ENCODE measurements around the gene PDCD1LG2.

DNA sequence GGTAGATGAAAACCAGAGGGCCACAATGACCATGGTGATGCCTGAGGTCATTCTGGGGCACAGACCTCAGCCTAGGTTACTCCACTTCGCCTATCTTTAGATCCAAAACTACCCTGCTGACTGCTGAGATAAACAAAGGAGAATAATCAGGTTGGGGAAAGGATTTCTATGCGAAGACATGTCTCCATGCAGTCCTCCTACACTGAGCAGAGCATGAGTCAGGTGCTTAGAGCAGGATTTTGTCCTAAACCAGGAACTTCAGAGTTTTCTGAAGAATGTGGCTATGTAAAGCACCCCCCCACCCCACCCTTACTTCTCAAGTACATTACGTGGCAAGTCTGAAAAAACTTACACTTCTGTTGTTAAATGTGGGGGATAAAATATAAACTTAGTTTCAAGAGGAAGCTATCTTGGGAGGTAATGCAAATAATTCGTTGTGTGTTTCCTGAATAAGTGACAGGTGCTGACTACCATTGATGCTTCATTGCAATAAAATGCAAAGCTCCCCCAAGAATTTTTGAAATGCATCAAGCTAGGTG is 19.4 kb downstream of the PDCD1LG2 start:
- TF ChIP-seq, protein P1, sequence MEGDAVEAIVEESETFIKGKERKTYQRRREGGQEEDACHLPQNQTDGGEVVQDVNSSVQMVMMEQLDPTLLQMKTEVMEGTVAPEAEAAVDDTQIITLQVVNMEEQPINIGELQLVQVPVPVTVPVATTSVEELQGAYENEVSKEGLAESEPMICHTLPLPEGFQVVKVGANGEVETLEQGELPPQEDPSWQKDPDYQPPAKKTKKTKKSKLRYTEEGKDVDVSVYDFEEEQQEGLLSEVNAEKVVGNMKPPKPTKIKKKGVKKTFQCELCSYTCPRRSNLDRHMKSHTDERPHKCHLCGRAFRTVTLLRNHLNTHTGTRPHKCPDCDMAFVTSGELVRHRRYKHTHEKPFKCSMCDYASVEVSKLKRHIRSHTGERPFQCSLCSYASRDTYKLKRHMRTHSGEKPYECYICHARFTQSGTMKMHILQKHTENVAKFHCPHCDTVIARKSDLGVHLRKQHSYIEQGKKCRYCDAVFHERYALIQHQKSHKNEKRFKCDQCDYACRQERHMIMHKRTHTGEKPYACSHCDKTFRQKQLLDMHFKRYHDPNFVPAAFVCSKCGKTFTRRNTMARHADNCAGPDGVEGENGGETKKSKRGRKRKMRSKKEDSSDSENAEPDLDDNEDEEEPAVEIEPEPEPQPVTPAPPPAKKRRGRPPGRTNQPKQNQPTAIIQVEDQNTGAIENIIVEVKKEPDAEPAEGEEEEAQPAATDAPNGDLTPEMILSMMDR (IDR thresholded peaks at IDR 0.05) = no peak
- TF ChIP-seq, protein P2, sequence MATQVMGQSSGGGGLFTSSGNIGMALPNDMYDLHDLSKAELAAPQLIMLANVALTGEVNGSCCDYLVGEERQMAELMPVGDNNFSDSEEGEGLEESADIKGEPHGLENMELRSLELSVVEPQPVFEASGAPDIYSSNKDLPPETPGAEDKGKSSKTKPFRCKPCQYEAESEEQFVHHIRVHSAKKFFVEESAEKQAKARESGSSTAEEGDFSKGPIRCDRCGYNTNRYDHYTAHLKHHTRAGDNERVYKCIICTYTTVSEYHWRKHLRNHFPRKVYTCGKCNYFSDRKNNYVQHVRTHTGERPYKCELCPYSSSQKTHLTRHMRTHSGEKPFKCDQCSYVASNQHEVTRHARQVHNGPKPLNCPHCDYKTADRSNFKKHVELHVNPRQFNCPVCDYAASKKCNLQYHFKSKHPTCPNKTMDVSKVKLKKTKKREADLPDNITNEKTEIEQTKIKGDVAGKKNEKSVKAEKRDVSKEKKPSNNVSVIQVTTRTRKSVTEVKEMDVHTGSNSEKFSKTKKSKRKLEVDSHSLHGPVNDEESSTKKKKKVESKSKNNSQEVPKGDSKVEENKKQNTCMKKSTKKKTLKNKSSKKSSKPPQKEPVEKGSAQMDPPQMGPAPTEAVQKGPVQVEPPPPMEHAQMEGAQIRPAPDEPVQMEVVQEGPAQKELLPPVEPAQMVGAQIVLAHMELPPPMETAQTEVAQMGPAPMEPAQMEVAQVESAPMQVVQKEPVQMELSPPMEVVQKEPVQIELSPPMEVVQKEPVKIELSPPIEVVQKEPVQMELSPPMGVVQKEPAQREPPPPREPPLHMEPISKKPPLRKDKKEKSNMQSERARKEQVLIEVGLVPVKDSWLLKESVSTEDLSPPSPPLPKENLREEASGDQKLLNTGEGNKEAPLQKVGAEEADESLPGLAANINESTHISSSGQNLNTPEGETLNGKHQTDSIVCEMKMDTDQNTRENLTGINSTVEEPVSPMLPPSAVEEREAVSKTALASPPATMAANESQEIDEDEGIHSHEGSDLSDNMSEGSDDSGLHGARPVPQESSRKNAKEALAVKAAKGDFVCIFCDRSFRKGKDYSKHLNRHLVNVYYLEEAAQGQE (IDR thresholded peaks at IDR 0.05; ENCODE audit: insufficient read depth in 1 of 2, low read depth in 2 of 2, low read length in 1 of 2) = no peak
- TF ChIP-seq SIN3A (IDR thresholded peaks at IDR 0.05; ENCODE audit: borderline replicate concordance, insufficient read depth, low read depth, low read length) (no peak), POLR2AphosphoS5 (IDR thresholded peaks at IDR 0.05; ENCODE audit: low read depth, low read length) (no peak)

Data from Panc1 (cell line).